IPS-11a (cell line): Measurements from ENCODE around the gene DMD.

Experiments used
- H3K4me3 ChIP-seq: one replicate; pipeline ENCODE4 v1.5.1; 2013; ENCODE audit warnings: low read depth, low read length, control low read depth

The DMD gene

GRCh38 chrX:32514986-32515385, 696.4 kb downstream of the DMD start:
- H3K4me3 ChIP-seq = no peak overlapping the region

- H3K4me3 ChIP-seq = no peak overlapping the region
Observed at GRCh38 chrX:32501606-32502005, 709.7 kb downstream of the DMD start.

- no peak overlapping the region for H3K4me3 ChIP-seq
Observed at GRCh38 chrX:32496671-32497070, 714.7 kb downstream of the DMD start.

GRCh38 chrX:32495855-32496254, 715.5 kb downstream of the DMD start:
- no peak overlapping the region for H3K4me3 ChIP-seq

- H3K4me3 ChIP-seq = no peak overlapping the region
Observed at GRCh38 chrX:32489125-32489524, 722.2 kb downstream of the DMD start.

- H3K4me3 ChIP-seq = no peak overlapping the region
Observed at GRCh38 chrX:32483534-32484136, 727.7 kb downstream of the DMD start.

- no peak overlapping the region for H3K4me3 ChIP-seq
Observed at GRCh38 chrX:32480019-32480418, 731.3 kb downstream of the DMD start.

- H3K4me3 ChIP-seq = no peak overlapping the region
Observed at GRCh38 chrX:32472364-32472763, 739.0 kb downstream of the DMD start.

GRCh38 chrX:32455704-32456103, 755.6 kb downstream of the DMD start:
- no peak overlapping the region for H3K4me3 ChIP-seq

- no peak overlapping the region for H3K4me3 ChIP-seq
Observed at GRCh38 chrX:32451954-32452695, 759.2 kb downstream of the DMD start.

GRCh38 chrX:32448945-32449344, 762.4 kb downstream of the DMD start:
- H3K4me3 ChIP-seq = no peak overlapping the region

- H3K4me3 ChIP-seq = no peak overlapping the region
Observed at GRCh38 chrX:32448320-32448719, 763.0 kb downstream of the DMD start.

- no peak overlapping the region for H3K4me3 ChIP-seq
Observed at GRCh38 chrX:32447640-32448039, 763.7 kb downstream of the DMD start.

- no peak overlapping the region for H3K4me3 ChIP-seq
Observed at GRCh38 chrX:32443841-32444240, 767.5 kb downstream of the DMD start.

- no peak overlapping the region for H3K4me3 ChIP-seq
Observed at GRCh38 chrX:32421266-32421665, 790.1 kb downstream of the DMD start.

- no peak overlapping the region for H3K4me3 ChIP-seq
Observed at GRCh38 chrX:32408389-32408788, 803.0 kb downstream of the DMD start.

- no peak overlapping the region for H3K4me3 ChIP-seq
Observed at GRCh38 chrX:32397562-32398216, 813.7 kb downstream of the DMD start.

GRCh38 chrX:32395878-32396277, 815.5 kb downstream of the DMD start:
- no peak overlapping the region for H3K4me3 ChIP-seq

GRCh38 chrX:32392655-32393054, 818.7 kb downstream of the DMD start:
- H3K4me3 ChIP-seq = no peak overlapping the region

- no peak overlapping the region for H3K4me3 ChIP-seq
Observed at GRCh38 chrX:32370456-32371205, 840.7 kb downstream of the DMD start.

- no peak overlapping the region for H3K4me3 ChIP-seq
Observed at GRCh38 chrX:32293962-32294700, 917.2 kb downstream of the DMD start.
